Measurements from ENCODE around the gene SOX6.

- TF ChIP-seq CTCF (IDR thresholded peaks at IDR 0.05) = no peak
- no peak for TF ChIP-seq POLR2A (IDR thresholded peaks at IDR 0.05)
These were observed 320.1 kb downstream of the SOX6 start for GRCh38 chr11:16036218-16036617.

Data from right lobe of liver (tissue), 4 donors.